K562 (cell line): Measurements from ENCODE around the gene CACNG6. TPM values are rescaled to one million over a fixed set of nuclear protein-coding genes. Genes with fewer than 3 reads are reported as not detected.

Experiments used
- ATAC-seq: fragments of 200-7000 bp; cut with Tn5 transposase; 3 replicates; pipeline ENCODE4 v1.9.1; 2020; ENCODE audit warnings: moderate library complexity
- BruUV-seq: library from RNA; stranded (reverse); fragments of 400-500 nt; replicated peaks from 2 replicates; lab custom pipeline; 2021; lab: Mats Ljungman, UMichigan
- CTCF ChIA-PET: fragments of 300-600 bp; formaldehyde crosslinking; extraction: SDS; loops from one replicate; lab custom pipeline; 2021; ENCODE audit warnings: low intra/inter-chr PET ratio; lab: Yijun Ruan, JAX
- POLR2A ChIA-PET: fragments of 300-600, 350-650 bp; sonication (Branson Sonifier 250); formaldehyde crosslinking; extraction: SDS; loops from one replicate; lab custom pipeline; 2021; ENCODE audit warnings: antibody characterized with exemption, inconsistent platforms; lab: Yijun Ruan, JAX
- DNase-seq, 4 experiments: peaks; one replicate each; pipeline versions ENCODE4 v3.0.0 to v3.0.0-alpha.2; 2011 to 2018; ENCODE audit warnings: low spot score in 3 of 4, mixed read lengths in 3 of 4; ENCODE audit errors: extremely low read depth in 1 of 4
- FAIRE-seq: peaks from 2 replicates; lab custom pipeline; 2011; peaks lifted over from hg19 to GRCh38; lab: Jason Lieb, UNC
- H2AFZ ChIP-seq: 2 replicates; pipeline ENCODE4 v1.6.0; 2011; ENCODE audit warnings: low read depth, low read length, control low read depth, inconsistent platforms
- H3K27ac ChIP-seq: fragments of 200-600 bp; 3 replicates; pipeline ENCODE4 v1.8.0; 2011; ENCODE audit warnings: low read depth, mild to moderate bottlenecking, control low read depth, inconsistent platforms, low read length, moderate library complexity, mixed read lengths; ENCODE audit errors: extremely low read depth
- H3K27me3 ChIP-seq, 2 experiments: fragments of 300-600 bp in 1 of 2; 2 replicates in 1 of 2; 3 replicates in 1 of 2; pipeline versions ENCODE4 v1.6.0 to v1.8.0; 2011; ENCODE audit warnings: inconsistent platforms in 2 of 2, low read length in 2 of 2, mild to moderate bottlenecking in 1 of 2, mixed read lengths in 1 of 2, moderate library complexity in 1 of 2; ENCODE audit not compliant: control insufficient read depth in 2 of 2, insufficient read depth in 2 of 2
- H3K36me3 ChIP-seq: fragments of 300-600 bp; 3 replicates; pipeline ENCODE4 v1.8.0; 2011; ENCODE audit warnings: mild to moderate bottlenecking, low read length, inconsistent platforms; ENCODE audit not compliant: control insufficient read depth, insufficient read depth
- H3K4me1 ChIP-seq, 2 experiments: fragments of 200-600 bp in 1 of 2; replicated peaks in 1 of 2; 2 replicates in 1 of 2; 3 replicates in 1 of 2; pipeline versions ENCODE4 v1.5.1 to v1.8.0; 2011; ENCODE audit warnings: inconsistent platforms in 2 of 2, low read length in 2 of 2, mild to moderate bottlenecking in 1 of 2, mixed read lengths in 1 of 2, moderate library complexity in 1 of 2; ENCODE audit not compliant: control insufficient read depth in 2 of 2, insufficient read depth in 2 of 2
- H3K4me2 ChIP-seq: 2 replicates; pipeline ENCODE4 v1.6.1; 2011; ENCODE audit warnings: low read length, control low read depth, inconsistent platforms, mixed read lengths; ENCODE audit not compliant: insufficient read depth
- H3K4me3 ChIP-seq: fragments of 200-600 bp; sonication (generic), shearing (Covaris generic); 2 replicates; pipeline ENCODE4 v1.5.1; 2016; ENCODE audit warnings: control low read depth, inconsistent platforms
- H3K79me2 ChIP-seq: fragments of 200-600 bp; 3 replicates; pipeline ENCODE4 v1.8.0; 2011; ENCODE audit warnings: low read length, inconsistent platforms; ENCODE audit not compliant: control insufficient read depth, insufficient read depth
- H3K9ac ChIP-seq, 2 experiments: 2 replicates each; pipeline versions ENCODE4 v1.6.0 to v1.6.1; 2011; ENCODE audit warnings: low read depth in 2 of 2, low read length in 2 of 2, control low read depth in 1 of 2, inconsistent platforms in 1 of 2, mild to moderate bottlenecking in 1 of 2, mixed read lengths in 1 of 2; ENCODE audit not compliant: insufficient read depth in 1 of 2
- H3K9me1 ChIP-seq: one replicate; pipeline ENCODE4 v1.6.0; 2011; ENCODE audit warnings: inconsistent platforms, mild to moderate bottlenecking, low read length, moderate library complexity; ENCODE audit not compliant: control insufficient read depth, insufficient read depth
- H3K9me3 ChIP-seq: replicated peaks from 2 replicates; pipeline ENCODE4 v1.5.1; 2011; ENCODE audit warnings: low read depth, low read length, inconsistent platforms; ENCODE audit not compliant: control insufficient read depth, insufficient read depth
- H4K20me1 ChIP-seq: replicated peaks from 2 replicates; pipeline ENCODE4 v1.6.1; 2011; ENCODE audit warnings: low read length, inconsistent platforms, mixed read lengths; ENCODE audit not compliant: control insufficient read depth, insufficient read depth
- CBFA2T2 ChIP-seq: fragments of 450-650 bp; conservative IDR thresholded peaks from 2 replicates; pipeline ENCODE4 v1.6.1; 2017; ENCODE audit warnings: mild to moderate bottlenecking
- CBFA2T3 ChIP-seq: fragments of 450-650 bp; IDR thresholded peaks from 2 replicates; pipeline ENCODE4 v1.6.1; 2017
- POLR3A ChIP-seq: IDR thresholded peaks from 2 replicates; pipeline ENCODE4 v1.6.1; 2011; ENCODE audit warnings: borderline replicate concordance, mild to moderate bottlenecking, moderate library complexity; ENCODE audit not compliant: insufficient read length, insufficient read depth; ENCODE audit errors: extremely low read depth
- WGBS: fragments of 100-300 bp; shearing (Covaris generic); methylation state at CpG from one replicate; pipeline ENCODE4 v1.1.6; 2016; ENCODE audit warnings: low coverage, mixed read lengths; ENCODE audit not compliant: insufficient coverage; ENCODE audit errors: missing lambda C conversion rate; 5-methylcytosine and 5-hydroxymethylcytosine counted together
- in situ Hi-C: fragments of 300-500 bp; cut with MboI; formaldehyde crosslinking; loops from 4 replicates; pipeline ENCODE4 v1.15.0; 2018; ENCODE audit warnings: inconsistent platforms, mixed read lengths
- intact Hi-C: fragments of 100-400 bp; cut with micrococcal nuclease; formaldehyde crosslinking; loops from 2 replicates; pipeline ENCODE4 v1.14.2; 2022
- polyA plus RNA-seq, 8 experiments: library from polyadenylated mRNA; depleted of rRNA in 4 of 8; stranded (reverse) in 5 of 8; unstranded in 3 of 8; fragments of >200 nt; fragmentation: Nextera tagmentation in 2 of 8; fragmentation: Illumina TruSeq in 1 of 8; extraction: Ambion mirVana in 2 of 8; extraction: Trizol in 1 of 8; gene quantifications; 2 replicates each; pipeline versions ENCODE4 v1.2.1 to v1.2.3, GENCODE V29; 2011 to 2014; ENCODE audit warnings: inconsistent platforms in 1 of 8, missing spikeins in 1 of 8
- total RNA-seq, 7 experiments: library from RNA; depleted of rRNA in 6 of 7; stranded (reverse); fragments of >200 nt in 6 of 7; fragmentation: Illumina TruSeq in 2 of 7; extraction: Trizol in 2 of 7; gene quantifications; 2 replicates each; pipeline versions ENCODE4 v1.2.1 to v1.2.3, GENCODE V29; 2011 to 2021; ENCODE audit warnings: low replicate concordance in 1 of 7
- TF ChIP-seq, protein P1 (sequence below): fragments of 450-650 bp; formaldehyde crosslinking; IDR thresholded peaks from 2 replicates; pipeline ENCODE4 v1.4.0; 2022; ENCODE audit warnings: missing genetic modification characterization
- TF ChIP-seq, protein P2 (sequence below): sonication (generic); formaldehyde crosslinking; IDR thresholded peaks from 2 replicates; pipeline ENCODE4 v1.8.1; 2022; ENCODE audit warnings: missing genetic modification reagents

CACNG6 gene
- total and polyA plus RNA-seq, 9 of the 15 experiments (the other 6 are each of a cell fraction or from before 2014, with no cell fraction given) = not detected

DNA sequence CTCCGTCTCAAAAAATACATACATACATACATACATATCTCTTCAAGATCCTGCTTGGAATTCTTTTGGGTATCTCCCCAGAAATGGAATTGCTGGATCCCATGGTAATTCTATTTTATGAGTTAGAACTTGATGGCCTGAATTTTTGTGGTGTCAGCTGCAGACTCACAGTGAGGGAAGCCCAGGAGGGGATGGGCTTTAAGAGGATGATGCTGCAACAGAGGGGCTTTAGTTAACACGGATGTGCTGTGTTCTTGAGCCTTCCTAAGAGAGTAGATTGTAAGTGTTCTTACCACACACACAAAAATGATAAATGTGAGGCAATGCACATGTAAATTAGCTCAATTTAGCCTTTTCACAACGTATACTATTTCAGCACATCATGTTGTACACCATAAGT, 31.8 kb downstream of the CACNG6 start (continued):
- TF ChIP-seq, protein P1, sequence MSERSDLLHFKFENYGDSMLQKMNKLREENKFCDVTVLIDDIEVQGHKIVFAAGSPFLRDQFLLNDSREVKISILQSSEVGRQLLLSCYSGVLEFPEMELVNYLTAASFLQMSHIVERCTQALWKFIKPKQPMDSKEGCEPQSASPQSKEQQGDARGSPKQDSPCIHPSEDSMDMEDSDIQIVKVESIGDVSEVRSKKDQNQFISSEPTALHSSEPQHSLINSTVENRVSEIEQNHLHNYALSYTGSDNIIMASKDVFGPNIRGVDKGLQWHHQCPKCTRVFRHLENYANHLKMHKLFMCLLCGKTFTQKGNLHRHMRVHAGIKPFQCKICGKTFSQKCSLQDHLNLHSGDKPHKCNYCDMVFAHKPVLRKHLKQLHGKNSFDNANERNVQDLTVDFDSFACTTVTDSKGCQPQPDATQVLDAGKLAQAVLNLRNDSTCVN = no peak
- TF ChIP-seq POLR3A = no peak

DNA sequence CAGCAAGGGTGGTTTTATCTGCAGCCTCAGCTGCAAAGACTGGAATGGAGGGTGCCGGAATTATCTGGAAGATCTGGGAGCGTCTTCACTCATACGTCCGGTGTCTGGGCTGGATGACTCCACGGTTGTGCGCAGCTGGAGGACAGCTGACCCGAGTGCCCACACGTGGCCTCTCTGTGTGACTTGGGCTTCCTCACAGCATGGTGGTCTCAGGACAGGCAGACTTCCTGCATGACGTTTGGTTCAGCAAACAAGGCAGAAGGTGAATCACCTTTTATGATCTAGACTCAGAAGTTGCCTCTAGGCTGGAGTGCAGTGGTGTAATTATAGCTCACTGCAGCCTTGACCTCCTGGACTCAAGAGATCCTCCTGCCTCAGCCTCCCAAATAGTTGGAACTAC, 33.2 kb downstream of the CACNG6 start:
- WGBS = under 1% methylated on average over 9 of the region's 9 CpGs
- Histone ChIP-seq H3K79me2 (no peaks in the 10 kb centered on the region), H3K4me3 (no peak overlapping the region), H3K27me3 (no peaks in the 10 kb centered on the region), H2AFZ (no peak overlapping the region), H3K4me1 (peaks cover 4 to 10% of the 10 kb centered on the region in 2 experiments; a peak in 3 of 5 replicates), H3K27ac (no peak overlapping the region), H3K9ac (no peak overlapping the region), H3K4me2 (no peak overlapping the region), H3K9me3 (no peaks in the 10 kb centered on the region), H3K9me1 (no peaks in the 10 kb centered on the region), H3K36me3 (no peaks in the 10 kb centered on the region), H4K20me1 (no peaks in the 10 kb centered on the region)
- BruUV-seq = no TSS peak
- FAIRE-seq (no peak), ATAC-seq (no peak), DNase-seq (no peak)
- TF ChIP-seq CBFA2T3 (peak; percentile 33; the same call in 1 of the 2 replicates), CBFA2T2 (0 out of 2 replicates have a peak, but pooled peaks have one; percentile 10)
- TF ChIP-seq, protein P2, sequence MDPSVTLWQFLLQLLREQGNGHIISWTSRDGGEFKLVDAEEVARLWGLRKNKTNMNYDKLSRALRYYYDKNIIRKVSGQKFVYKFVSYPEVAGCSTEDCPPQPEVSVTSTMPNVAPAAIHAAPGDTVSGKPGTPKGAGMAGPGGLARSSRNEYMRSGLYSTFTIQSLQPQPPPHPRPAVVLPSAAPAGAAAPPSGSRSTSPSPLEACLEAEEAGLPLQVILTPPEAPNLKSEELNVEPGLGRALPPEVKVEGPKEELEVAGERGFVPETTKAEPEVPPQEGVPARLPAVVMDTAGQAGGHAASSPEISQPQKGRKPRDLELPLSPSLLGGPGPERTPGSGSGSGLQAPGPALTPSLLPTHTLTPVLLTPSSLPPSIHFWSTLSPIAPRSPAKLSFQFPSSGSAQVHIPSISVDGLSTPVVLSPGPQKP (CRISPR knock-in tag) = no peak
- ChIA-PET POLR2A (no interaction called here), CTCF (interaction anchor here (0.6 to 1.9 kb wide), 4 partner anchors 34 to 232 kb away, joined by 4 to 23 read pairs (median 4); no protein-coding TSS in a partner anchor)
- intact Hi-C loops (loop anchor here (1.0 to 5.0 kb wide), 2 partner anchors 117 to 182 kb away; partner anchors contain the start of gene CACNG7), in situ Hi-C loops (loop anchor here (5.0 kb wide), 1 partner anchor 182 kb away; no protein-coding TSS in a partner anchor)
